Spleen (tissue), 11 donors: Measurements from ENCODE around the gene INPP5D. TPM values are rescaled to one million over a fixed set of nuclear protein-coding genes. Genes with fewer than 3 reads are reported as not detected.

Experiments
- DNase-seq: peaks from one replicate; pipeline ENCODE4 v3.0.0-alpha.2; 2020
- H3K27ac ChIP-seq, 8 donors: fragments of 200-600 bp; sonication (generic) in 7 of 8; 1 replicate in 4 of 8; 2 replicates in 4 of 8; pipeline versions ENCODE4 v1.5.0 to v1.8.0; 2016 to 2021; ENCODE audit warnings: inconsistent platforms in 4 of 8, mild to moderate bottlenecking in 4 of 8, moderate library complexity in 1 of 8
- H3K27me3 ChIP-seq, 7 donors: fragments of 200-600 bp; sonication (generic) in 6 of 7; replicated peaks in 1 of 7; 1 replicate in 4 of 7; 2 replicates in 3 of 7; pipeline versions ENCODE4 v1.5.0 to v1.8.0; 2016 to 2021; ENCODE audit warnings: inconsistent platforms in 3 of 7, mild to moderate bottlenecking in 1 of 7
- H3K36me3 ChIP-seq, 6 donors: fragments of 200-600 bp; sonication (generic) in 5 of 6; 1 replicate in 4 of 6; 2 replicates in 2 of 6; pipeline versions ENCODE4 v1.5.0 to v1.8.0; 2016 to 2021; ENCODE audit warnings: inconsistent platforms in 2 of 6
- H3K4me1 ChIP-seq, 6 donors: fragments of 200-600 bp; sonication (generic) in 5 of 6; 1 replicate in 3 of 6; 2 replicates in 3 of 6; pipeline versions ENCODE4 v1.5.0 to v1.8.0; 2016 to 2021; ENCODE audit warnings: inconsistent platforms in 3 of 6
- H3K4me3 ChIP-seq, 8 donors: fragments of 200-600 bp; sonication (generic) in 7 of 8; 1 replicate in 4 of 8; 2 replicates in 4 of 8; pipeline versions ENCODE4 v1.5.0 to v1.8.0; 2016 to 2021; ENCODE audit warnings: inconsistent platforms in 4 of 8, mild to moderate bottlenecking in 4 of 8, moderate library complexity in 2 of 8
- H3K9me3 ChIP-seq, 8 donors: fragments of 200-600 bp; sonication (generic) in 7 of 8; 1 replicate in 4 of 8; 2 replicates in 4 of 8; pipeline versions ENCODE4 v1.5.0 to v1.8.0; 2016 to 2021; ENCODE audit warnings: inconsistent platforms in 4 of 8
- POLR2A ChIP-seq, 3 donors: fragments of 450-650 bp; IDR thresholded peaks; one replicate each; pipeline ENCODE4 v1.5.1; 2017; ENCODE audit warnings: antibody characterized with exemption in 3 of 3, mild to moderate bottlenecking in 1 of 3
- POLR2AphosphoS5 ChIP-seq, 3 donors: sonication (generic); formaldehyde crosslinking; IDR thresholded peaks; one replicate each; pipeline ENCODE4 v1.5.1; 2017; ENCODE audit warnings: antibody characterized with exemption in 3 of 3
- WGBS, 5 donors: extraction: QIAGEN DNeasy Blood & Tissue Kit in 3 of 5; methylation state at CpG; one replicate each; pipeline versions ENCODE4 v1.1.5 to v1.1.7; 2013 to 2018; 5-methylcytosine and 5-hydroxymethylcytosine counted together
- intact Hi-C: fragments of 100-400 bp; cut with DNase I; formaldehyde crosslinking; loops from one replicate; pipeline ENCODE4 v1.15.0; 2023; ENCODE audit warnings: low total_unique reads
- polyA plus RNA-seq, 3 donors: library from polyadenylated mRNA; stranded (reverse); fragments of 200-250 nt; gene quantifications; one replicate each; pipeline ENCODE4 v1.2.1, GENCODE V29; 2013
- total RNA-seq, 7 donors: library from RNA; depleted of rRNA in 3 of 7; stranded (reverse); fragments of >200 nt in 3 of 7; fragmentation: NEBNext Ultra II Directional in 4 of 7; extraction: Animal tissue kit (Norgen Biotek cat#: 25700) in 4 of 7; gene quantifications; one replicate each; pipeline versions ENCODE4 v1.1.0 to v1.2.1, GENCODE V29; 2016 to 2021
- TF ChIP-seq, protein P1 (sequence below), 11 experiments: fragments of 200-600 bp in 7 of 11; fragments of 450-650 bp in 4 of 11; sonication (generic) in 4 of 11; IDR thresholded peaks in 8 of 11; conservative IDR thresholded peaks in 3 of 11; 1 replicate in 7 of 11; 2 replicates in 4 of 11; pipeline versions ENCODE4 v1.4.0 to v1.8.0; 2016 to 2021; ENCODE audit warnings: antibody characterized with exemption in 11 of 11, inconsistent platforms in 4 of 11, mild to moderate bottlenecking in 1 of 11
- donor health status: healthy with polysubstance abuse.
- donor health status: DM: no; HTN: no; CAD: no; lungs with moderate emphysema.
- donor health status: DM: no; HTN: no; CAD: no.
- donor health status: Bipolar disorder and iron deficiency.
- donor health status: healthy.
- donor health status: DM: no; HTN: no; CAD: no.
- donor health status: DM: yes; HTN: yes; CAD: no.

The INPP5D gene
- total and polyA plus RNA-seq, 10 donors, result 71.1 to 246 (median 181) TPM

DNA sequence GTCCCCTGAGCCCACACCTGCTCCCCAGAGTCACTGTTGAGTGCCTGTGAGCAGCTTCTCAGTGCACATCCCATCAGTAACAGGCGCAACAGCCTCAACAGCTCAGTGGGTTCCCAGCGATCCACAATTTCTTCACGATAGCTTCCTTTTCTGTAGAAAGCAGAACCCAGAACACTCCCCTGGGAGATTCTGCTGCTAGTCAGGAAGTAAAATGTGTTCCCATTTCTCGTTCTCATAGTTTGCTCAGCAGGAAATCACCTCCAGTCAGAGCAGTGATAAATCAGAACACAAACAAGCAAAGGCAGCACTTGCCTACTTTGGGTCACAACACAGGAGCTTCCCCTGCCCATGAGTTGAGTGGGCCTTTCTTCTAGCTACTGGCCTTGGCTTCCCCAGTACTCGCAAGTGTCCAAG is 142.4 kb downstream of the INPP5D start:
- TF ChIP-seq POLR2AphosphoS5 (IDR thresholded peaks at IDR 0.05), result peak in 2 of 3 donors; percentile 48 to 55
- TF ChIP-seq, protein P1, sequence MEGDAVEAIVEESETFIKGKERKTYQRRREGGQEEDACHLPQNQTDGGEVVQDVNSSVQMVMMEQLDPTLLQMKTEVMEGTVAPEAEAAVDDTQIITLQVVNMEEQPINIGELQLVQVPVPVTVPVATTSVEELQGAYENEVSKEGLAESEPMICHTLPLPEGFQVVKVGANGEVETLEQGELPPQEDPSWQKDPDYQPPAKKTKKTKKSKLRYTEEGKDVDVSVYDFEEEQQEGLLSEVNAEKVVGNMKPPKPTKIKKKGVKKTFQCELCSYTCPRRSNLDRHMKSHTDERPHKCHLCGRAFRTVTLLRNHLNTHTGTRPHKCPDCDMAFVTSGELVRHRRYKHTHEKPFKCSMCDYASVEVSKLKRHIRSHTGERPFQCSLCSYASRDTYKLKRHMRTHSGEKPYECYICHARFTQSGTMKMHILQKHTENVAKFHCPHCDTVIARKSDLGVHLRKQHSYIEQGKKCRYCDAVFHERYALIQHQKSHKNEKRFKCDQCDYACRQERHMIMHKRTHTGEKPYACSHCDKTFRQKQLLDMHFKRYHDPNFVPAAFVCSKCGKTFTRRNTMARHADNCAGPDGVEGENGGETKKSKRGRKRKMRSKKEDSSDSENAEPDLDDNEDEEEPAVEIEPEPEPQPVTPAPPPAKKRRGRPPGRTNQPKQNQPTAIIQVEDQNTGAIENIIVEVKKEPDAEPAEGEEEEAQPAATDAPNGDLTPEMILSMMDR (IDR thresholded peaks at IDR 0.05 in 8 of 11, conservative IDR thresholded peaks at IDR 0.05 in 3 of 11), result no peak
- Histone ChIP-seq H3K4me1 (peaks cover 0 to 51% (median 27%) of the 10 kb centered on the region in 6 donors), H3K36me3 (peaks cover 0 to 100% (median 94%) of the 10 kb centered on the region in 6 donors), H3K27me3 (no peaks in the 10 kb centered on the region), H3K27ac (peak overlapping the region in 6 of 8 donors; percentile 25 to 79 (median 44)), H3K9me3 (peaks cover 0 to 13% (median 2%) of the 10 kb centered on the region in 8 donors), H3K4me3 (no peak overlapping the region)
- WGBS, 5 donors, result 42 to 62% (median 45%) methylated on average over 4 to 5 of the region's 5 CpGs
- intact Hi-C loops, result no loop called here
- DNase-seq, result no peak

DNA sequence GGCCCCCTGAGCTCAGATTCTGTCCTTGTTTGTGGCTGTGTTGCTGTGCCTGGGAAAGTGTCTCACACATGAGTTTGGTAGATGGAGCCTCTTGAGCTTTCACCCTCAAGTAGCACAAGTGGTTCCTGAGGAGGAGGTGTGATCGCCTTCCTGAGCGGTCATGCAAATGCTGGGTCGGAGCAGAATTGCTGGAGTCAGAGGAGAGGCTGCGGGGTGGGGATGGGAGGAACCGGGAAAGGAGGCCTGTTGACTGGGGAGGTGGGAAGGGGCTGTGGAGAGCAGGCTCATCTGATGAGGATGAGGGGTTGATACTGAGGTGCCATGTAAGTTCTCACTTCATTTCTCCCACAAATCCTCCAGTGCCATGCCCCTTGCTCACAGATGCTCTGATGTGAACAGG is 142.9 kb downstream of the INPP5D start:
- TF ChIP-seq POLR2AphosphoS5 (IDR thresholded peaks at IDR 0.05), result no peak
- TF ChIP-seq POLR2A (IDR thresholded peaks at IDR 0.05), result no peak
- TF ChIP-seq, protein P1 (IDR thresholded peaks at IDR 0.05 in 8 of 11, conservative IDR thresholded peaks at IDR 0.05 in 3 of 11), result no peak
- H3K27ac ChIP-seq, result peak overlapping the region in 6 of 8 donors; percentile 25 to 79 (median 44)

DNA sequence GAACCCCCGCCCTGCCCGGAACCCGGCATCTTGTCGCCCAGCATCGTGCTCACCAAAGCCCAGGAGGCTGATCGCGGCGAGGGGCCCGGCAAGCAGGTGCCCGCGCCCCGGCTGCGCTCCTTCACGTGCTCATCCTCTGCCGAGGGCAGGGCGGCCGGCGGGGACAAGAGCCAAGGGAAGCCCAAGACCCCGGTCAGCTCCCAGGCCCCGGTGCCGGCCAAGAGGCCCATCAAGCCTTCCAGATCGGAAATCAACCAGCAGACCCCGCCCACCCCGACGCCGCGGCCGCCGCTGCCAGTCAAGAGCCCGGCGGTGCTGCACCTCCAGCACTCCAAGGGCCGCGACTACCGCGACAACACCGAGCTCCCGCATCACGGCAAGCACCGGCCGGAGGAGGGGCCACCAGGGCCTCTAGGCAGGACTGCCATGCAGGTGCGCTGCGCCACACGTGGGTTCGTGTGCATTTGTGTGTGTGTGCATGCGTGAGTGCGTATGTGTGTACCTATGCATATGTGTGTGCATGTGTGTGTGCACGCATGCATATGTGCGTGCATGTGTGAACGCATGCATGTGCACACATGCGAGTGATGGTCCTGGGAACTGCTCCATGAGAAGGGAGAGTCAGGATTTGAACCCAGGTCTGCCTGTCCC is 144.3 kb downstream of the INPP5D start:
- TF ChIP-seq POLR2AphosphoS5 (IDR thresholded peaks at IDR 0.05) (peak; percentile 46 to 76 (median 66)), POLR2A (IDR thresholded peaks at IDR 0.05) (no peak)
- TF ChIP-seq, protein P1 (IDR thresholded peaks at IDR 0.05 in 8 of 11, conservative IDR thresholded peaks at IDR 0.05 in 3 of 11), result no peak
- intact Hi-C loops, result no loop called here
- no peak overlapping the region for H3K4me3 ChIP-seq
- peaks cover 0 to 70% (median 37%) of the 10 kb centered on the region in 6 donors for H3K4me1 ChIP-seq
- H3K27me3 ChIP-seq, result no peaks in the 10 kb centered on the region
- peaks cover 0 to 100% (median 84%) of the 10 kb centered on the region in 6 donors for H3K36me3 ChIP-seq
- H3K9me3 ChIP-seq, result peaks cover 0 to 13% (median 2%) of the 10 kb centered on the region in 8 donors
- no peak for DNase-seq
- 89 to 97% (median 96%) methylated on average over 24 to 50 of the region's 50 CpGs for WGBS, 5 donors
- peak overlapping the region in 1 of 8 donors; percentile 79 for H3K27ac ChIP-seq

More for the DNA sequence above, 142.9 kb downstream of the INPP5D start:
- H3K27me3 ChIP-seq, result no peaks in the 10 kb centered on the region
- no peak overlapping the region for H3K4me3 ChIP-seq
- peaks cover 0 to 13% (median 2%) of the 10 kb centered on the region in 8 donors for H3K9me3 ChIP-seq
- no peak for DNase-seq
- 95 to 99% (median 98%) methylated on average over 5 of the region's 5 CpGs for WGBS, 5 donors
- peaks cover 0 to 57% (median 31%) of the 10 kb centered on the region in 6 donors for H3K4me1 ChIP-seq
- intact Hi-C loops, result no loop called here
- H3K36me3 ChIP-seq, result peaks cover 0 to 100% (median 92%) of the 10 kb centered on the region in 6 donors

DNA sequence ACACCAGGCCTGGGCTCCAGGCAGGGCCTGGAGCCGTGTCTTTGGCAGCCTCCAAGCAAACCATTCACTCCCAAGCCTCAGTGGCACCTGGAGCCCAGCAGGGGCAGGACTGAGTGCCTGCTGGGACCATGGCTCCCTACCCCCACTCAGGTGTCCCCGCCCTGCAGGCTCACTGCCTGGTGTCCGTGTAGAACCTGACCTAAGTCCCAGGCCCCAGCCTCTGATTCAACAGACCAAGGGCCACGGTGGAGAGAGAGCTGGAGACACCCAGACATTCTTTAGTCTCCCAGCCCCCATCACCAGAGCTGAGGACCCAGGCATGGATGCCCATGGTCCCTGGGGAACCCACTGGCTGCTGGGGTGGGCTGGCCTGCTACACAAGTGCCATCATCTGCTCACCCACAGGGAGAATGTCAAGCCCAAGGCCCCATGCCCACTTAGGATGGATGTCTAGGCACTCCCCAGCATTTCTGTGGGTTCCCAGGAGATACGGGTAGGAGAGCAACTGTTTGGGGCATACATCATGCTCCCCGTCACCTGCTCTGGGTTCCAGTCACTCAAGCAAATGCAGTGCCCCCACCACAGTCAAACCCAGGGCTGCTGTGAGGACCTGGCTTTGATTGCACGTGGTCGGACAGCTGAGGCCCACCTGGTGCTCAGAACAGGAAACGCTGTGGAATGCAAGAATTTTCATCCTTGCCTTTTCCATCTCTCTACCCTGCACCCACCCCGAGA is 148.4 kb downstream of the INPP5D start:
- Histone ChIP-seq H3K27me3 (no peaks in the 10 kb centered on the region), H3K36me3 (peaks cover 0 to 94% (median 49%) of the 10 kb centered on the region in 6 donors), H3K9me3 (no peaks in the 10 kb centered on the region), H3K27ac (peak overlapping the region in 1 of 8 donors; percentile 40), H3K4me3 (no peak overlapping the region), H3K4me1 (peaks cover 0 to 57% (median 21%) of the 10 kb centered on the region in 6 donors)
- no peak for TF ChIP-seq POLR2A (IDR thresholded peaks at IDR 0.05)
- peak; percentile 16 to 62 (median 29) for TF ChIP-seq POLR2AphosphoS5 (IDR thresholded peaks at IDR 0.05)
- TF ChIP-seq, protein P1 (IDR thresholded peaks at IDR 0.05 in 8 of 11, conservative IDR thresholded peaks at IDR 0.05 in 3 of 11), result no peak
- peak; percentile 23 for DNase-seq
- 69 to 84% (median 80%) methylated on average over 7 to 10 of the region's 10 CpGs for WGBS, 5 donors
- intact Hi-C loops, result no loop called here
